Heart left ventricle (tissue), 13 donors: ENCODE data around the gene SPATA33.

Experiments used
- POLR2A ChIP-seq, 2 donors: fragments of 450-650 bp; IDR thresholded peaks; one replicate each; pipeline ENCODE4 v1.6.1; 2017; ENCODE audit warnings: antibody characterized with exemption in 2 of 2, mild to moderate bottlenecking in 2 of 2, moderate library complexity in 2 of 2
- TF ChIP-seq, protein P1 (sequence below), 12 donors: fragments of 200-600 bp; sonication (generic) in 4 of 12; IDR thresholded peaks; one replicate each; pipeline versions ENCODE4 v1.5.0 to v1.8.0; 2018 to 2022; ENCODE audit warnings: antibody characterized with exemption in 12 of 12, mild to moderate bottlenecking in 5 of 12
- donor health status: ischemic (EF 13 %, LVEDD 7.1; RV severe dilation, severe dysfunction).
- donor health status: DM: no; HTN: yes; CAD: no.
- donor health status: DM: no; HTN: no; CAD: no.
- donor health status: ischemic (EF 25% LVEDD 6.9; RV normal size, moderate dysfunction).
- donor health status: ischemic (EF 25% LVEDD 5.7; RV mildly dilated, moderate dysfunction).
- donor health status: ischemic (EF 35%, LVEDD 5.7; RV mildly dilated, moderate dysfunction).
- donor health status: nonischemic (EF 11% LVEDD 7.7; RV severe dilation, severe dysfunction).
- donor health status: DM: yes; HTN: yes; CAD: no.
- donor health status: PGD.
- donor health status: ischemic (EF 29% LVEDD 5.4; RV normal size, mild dysfunction).
- donor health status: nonischemic (EF 23%, LVEDD 6.1; RV moderate dilation, normal function).

DNA sequence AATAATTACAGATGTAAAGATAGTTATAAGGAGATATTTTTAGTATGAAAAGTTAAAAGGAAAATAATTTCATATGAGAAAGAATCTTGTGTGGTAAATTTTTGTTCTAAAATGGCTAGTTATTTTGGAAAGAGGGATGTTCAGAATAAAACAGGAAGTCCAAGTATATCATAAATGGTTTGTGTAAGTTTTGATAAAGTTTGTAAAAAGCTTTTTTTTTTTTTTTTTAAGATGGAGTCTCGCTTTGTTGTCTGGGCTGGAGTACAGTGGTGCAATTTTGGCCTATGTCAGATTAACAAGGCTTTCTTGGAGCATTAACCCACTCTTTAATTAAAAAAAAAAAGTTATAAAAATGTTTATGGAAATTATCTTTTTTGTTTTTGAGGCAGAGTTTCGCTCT is 20.6 kb downstream of the SPATA33 start:
- TF ChIP-seq, protein P1, sequence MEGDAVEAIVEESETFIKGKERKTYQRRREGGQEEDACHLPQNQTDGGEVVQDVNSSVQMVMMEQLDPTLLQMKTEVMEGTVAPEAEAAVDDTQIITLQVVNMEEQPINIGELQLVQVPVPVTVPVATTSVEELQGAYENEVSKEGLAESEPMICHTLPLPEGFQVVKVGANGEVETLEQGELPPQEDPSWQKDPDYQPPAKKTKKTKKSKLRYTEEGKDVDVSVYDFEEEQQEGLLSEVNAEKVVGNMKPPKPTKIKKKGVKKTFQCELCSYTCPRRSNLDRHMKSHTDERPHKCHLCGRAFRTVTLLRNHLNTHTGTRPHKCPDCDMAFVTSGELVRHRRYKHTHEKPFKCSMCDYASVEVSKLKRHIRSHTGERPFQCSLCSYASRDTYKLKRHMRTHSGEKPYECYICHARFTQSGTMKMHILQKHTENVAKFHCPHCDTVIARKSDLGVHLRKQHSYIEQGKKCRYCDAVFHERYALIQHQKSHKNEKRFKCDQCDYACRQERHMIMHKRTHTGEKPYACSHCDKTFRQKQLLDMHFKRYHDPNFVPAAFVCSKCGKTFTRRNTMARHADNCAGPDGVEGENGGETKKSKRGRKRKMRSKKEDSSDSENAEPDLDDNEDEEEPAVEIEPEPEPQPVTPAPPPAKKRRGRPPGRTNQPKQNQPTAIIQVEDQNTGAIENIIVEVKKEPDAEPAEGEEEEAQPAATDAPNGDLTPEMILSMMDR (IDR thresholded peaks at IDR 0.05), result no peak
- TF ChIP-seq POLR2A (IDR thresholded peaks at IDR 0.05), result no peak
